ENCODE results near the gene JAK1. TPM values are rescaled to one million over a fixed set of nuclear protein-coding genes. Genes with fewer than 3 reads are reported as not detected.

The JAK1 gene
- total and polyA plus RNA-seq, 10 of the 15 experiments (the other 5 are each of a cell fraction or from before 2014, with no cell fraction given), result 9.6 to 45.5 (median 35.7) TPM

DNA sequence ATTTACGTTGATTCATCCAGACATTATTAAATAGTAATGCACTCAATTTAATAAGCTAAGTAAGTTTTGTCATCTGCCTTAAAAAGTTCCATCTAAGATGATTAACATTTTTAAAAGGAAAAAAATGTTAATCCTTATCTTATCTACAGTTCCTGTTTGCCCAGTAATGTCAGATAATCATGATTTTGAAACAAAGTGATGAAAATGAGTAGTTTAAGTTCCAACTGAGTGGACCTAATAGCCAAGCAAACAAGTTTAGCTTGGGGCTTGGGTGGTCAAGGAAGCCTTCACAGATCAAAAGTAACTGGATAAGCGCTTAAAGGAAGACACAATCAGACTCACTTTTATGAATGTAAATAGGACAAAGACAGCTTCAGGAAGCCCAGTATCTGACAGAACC is 40.5 kb upstream of the JAK1 start (continued):
- TF ChIP-seq CEBPB (IDR thresholded peaks at IDR 0.05; ENCODE audit: borderline replicate concordance in 1 of 2, low read depth in 2 of 2, low read length in 2 of 2) (no peak), YBX1 (IDR thresholded peaks at IDR 0.05) (no peak), MTA2 (IDR thresholded peaks at IDR 0.05; ENCODE audit: low read depth) (no peak), CBX5 (IDR thresholded peaks at IDR 0.05; ENCODE audit: low read depth) (no peak), SRF (IDR thresholded peaks at IDR 0.05; ENCODE audit: low read depth in 2 of 2, low read length in 2 of 2) (no peak)
- TF ChIP-seq, protein P1, sequence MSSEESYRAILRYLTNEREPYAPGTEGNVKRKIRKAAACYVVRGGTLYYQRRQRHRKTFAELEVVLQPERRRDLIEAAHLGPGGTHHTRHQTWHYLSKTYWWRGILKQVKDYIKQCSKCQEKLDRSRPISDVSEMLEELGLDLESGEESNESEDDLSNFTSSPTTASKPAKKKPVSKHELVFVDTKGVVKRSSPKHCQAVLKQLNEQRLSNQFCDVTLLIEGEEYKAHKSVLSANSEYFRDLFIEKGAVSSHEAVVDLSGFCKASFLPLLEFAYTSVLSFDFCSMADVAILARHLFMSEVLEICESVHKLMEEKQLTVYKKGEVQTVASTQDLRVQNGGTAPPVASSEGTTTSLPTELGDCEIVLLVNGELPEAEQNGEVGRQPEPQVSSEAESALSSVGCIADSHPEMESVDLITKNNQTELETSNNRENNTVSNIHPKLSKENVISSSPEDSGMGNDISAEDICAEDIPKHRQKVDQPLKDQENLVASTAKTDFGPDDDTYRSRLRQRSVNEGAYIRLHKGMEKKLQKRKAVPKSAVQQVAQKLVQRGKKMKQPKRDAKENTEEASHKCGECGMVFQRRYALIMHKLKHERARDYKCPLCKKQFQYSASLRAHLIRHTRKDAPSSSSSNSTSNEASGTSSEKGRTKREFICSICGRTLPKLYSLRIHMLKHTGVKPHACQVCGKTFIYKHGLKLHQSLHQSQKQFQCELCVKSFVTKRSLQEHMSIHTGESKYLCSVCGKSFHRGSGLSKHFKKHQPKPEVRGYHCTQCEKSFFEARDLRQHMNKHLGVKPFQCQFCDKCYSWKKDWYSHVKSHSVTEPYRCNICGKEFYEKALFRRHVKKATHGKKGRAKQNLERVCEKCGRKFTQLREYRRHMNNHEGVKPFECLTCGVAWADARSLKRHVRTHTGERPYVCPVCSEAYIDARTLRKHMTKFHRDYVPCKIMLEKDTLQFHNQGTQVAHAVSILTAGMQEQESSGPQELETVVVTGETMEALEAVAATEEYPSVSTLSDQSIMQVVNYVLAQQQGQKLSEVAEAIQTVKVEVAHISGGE (CRISPR knock-in tag; IDR thresholded peaks at IDR 0.05), result no peak

DNA sequence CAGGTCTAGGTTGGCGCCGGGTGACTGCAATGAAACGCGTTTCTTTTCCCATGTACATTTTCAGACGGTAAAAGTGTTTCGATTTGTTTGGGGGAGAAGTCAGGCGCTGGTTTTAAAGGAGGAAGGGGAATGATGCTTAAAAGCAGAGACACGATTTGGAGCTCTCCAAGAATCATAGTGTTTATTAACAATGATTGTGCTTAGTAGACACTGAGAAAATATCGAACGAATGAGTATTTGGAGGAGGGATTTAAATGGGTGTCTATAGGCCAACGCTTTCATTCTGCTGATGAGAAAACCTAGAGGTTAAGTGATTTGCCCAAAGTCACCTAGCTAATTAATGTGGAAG is 36.9 kb upstream of the JAK1 start:
- SMC1A ChIA-PET (ENCODE audit: uncharacterized antibody, unreplicated experiment), result interaction anchor here (1.2 kb wide), 1 partner anchor 42 kb away, joined by 3 read pairs; no protein-coding TSS in a partner anchor
- peaks cover 15% of the 10 kb centered on the region for H3K4me1 ChIP-seq (ENCODE audit: control insufficient read depth, insufficient read depth, low read length)
- H3K4me2 ChIP-seq (ENCODE audit: control insufficient read depth, insufficient read depth), result peak overlapping the region; percentile 97; the same call in 1 of the 2 replicates
- H3K27me3 ChIP-seq (replicated peaks in 1 of 2; ENCODE audit: control insufficient read depth in 2 of 2, insufficient read depth in 2 of 2, low read length in 1 of 2), result peaks cover 4 to 22% of the 10 kb centered on the region in 2 experiments
- no peaks in the 10 kb centered on the region for H3K79me2 ChIP-seq (ENCODE audit: control insufficient read depth, insufficient read depth, low read length)
- H3K4me3 ChIP-seq, result no peak overlapping the region
- intact Hi-C loops (cut with micrococcal nuclease; ENCODE audit: unreplicated experiment), result loop anchor here (5.0 kb wide), 1 partner anchor 736 kb away; no protein-coding TSS in a partner anchor
- ATAC-seq (no peak), DNase-seq (ENCODE audit: low read depth, low spot score) (no peak), FAIRE-seq (no peak)
- in situ Hi-C loops (cut with MboI), result no loop called here
- POLR2A ChIA-PET, result no interaction called here
- no peaks in the 10 kb centered on the region for H4K20me1 ChIP-seq (ENCODE audit: control insufficient read depth, insufficient read depth)
- no TSS peak for BruUV-seq (replicated peaks)
- no peak overlapping the region for H3K9ac ChIP-seq (ENCODE audit: control insufficient read depth, insufficient read depth, low read length)
- 8% methylated on average over 11 of the region's 11 CpGs for WGBS (ENCODE audit: insufficient coverage, insufficient replicate concordance, low lambda C conversion rate, missing lambda C conversion rate)
- CTCF ChIA-PET, result interaction anchor here (0.6 kb wide), 1 partner anchor 93 kb away, joined by 3 read pairs; no protein-coding TSS in a partner anchor
- no peak overlapping the region for H3K27ac ChIP-seq (ENCODE audit: control insufficient read depth, insufficient read depth)
- H2AFZ ChIP-seq (ENCODE audit: control insufficient read depth, low read depth, low read length), result no peak overlapping the region
- peaks cover 2% of the 10 kb centered on the region; the same call in 2 of the 3 replicates for H3K9me3 ChIP-seq (replicated peaks; ENCODE audit: control insufficient read depth, insufficient read depth, low read length)
- RAD21 ChIA-PET (ENCODE audit: unreplicated experiment), result no interaction called here
- H3K36me3 ChIP-seq (ENCODE audit: control insufficient read depth in 2 of 2, insufficient read depth in 2 of 2, low read length in 1 of 2), result no peaks in the 10 kb centered on the region
- TF ChIP-seq BHLHE40 (IDR thresholded peaks at IDR 0.05; ENCODE audit: borderline replicate concordance in 1 of 2, low read depth in 2 of 2, low read length in 1 of 2), result no peak
- TF ChIP-seq SMARCA5 (IDR thresholded peaks at IDR 0.05), result no peak
- TF ChIP-seq, protein P2, sequence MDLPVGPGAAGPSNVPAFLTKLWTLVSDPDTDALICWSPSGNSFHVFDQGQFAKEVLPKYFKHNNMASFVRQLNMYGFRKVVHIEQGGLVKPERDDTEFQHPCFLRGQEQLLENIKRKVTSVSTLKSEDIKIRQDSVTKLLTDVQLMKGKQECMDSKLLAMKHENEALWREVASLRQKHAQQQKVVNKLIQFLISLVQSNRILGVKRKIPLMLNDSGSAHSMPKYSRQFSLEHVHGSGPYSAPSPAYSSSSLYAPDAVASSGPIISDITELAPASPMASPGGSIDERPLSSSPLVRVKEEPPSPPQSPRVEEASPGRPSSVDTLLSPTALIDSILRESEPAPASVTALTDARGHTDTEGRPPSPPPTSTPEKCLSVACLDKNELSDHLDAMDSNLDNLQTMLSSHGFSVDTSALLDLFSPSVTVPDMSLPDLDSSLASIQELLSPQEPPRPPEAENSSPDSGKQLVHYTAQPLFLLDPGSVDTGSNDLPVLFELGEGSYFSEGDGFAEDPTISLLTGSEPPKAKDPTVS (IDR thresholded peaks at IDR 0.05; ENCODE audit: low read depth, low read length), result no peak
- no peak for TF ChIP-seq ZZZ3 (IDR thresholded peaks at IDR 0.05; ENCODE audit: control insufficient read depth, insufficient read length, low read depth)
- no peak for TF ChIP-seq RAD51 (IDR thresholded peaks at IDR 0.05)
- TF ChIP-seq FOS (IDR thresholded peaks at IDR 0.05; ENCODE audit: borderline replicate concordance, extremely low read depth, insufficient read length), result no peak
- TF ChIP-seq, protein P3, sequence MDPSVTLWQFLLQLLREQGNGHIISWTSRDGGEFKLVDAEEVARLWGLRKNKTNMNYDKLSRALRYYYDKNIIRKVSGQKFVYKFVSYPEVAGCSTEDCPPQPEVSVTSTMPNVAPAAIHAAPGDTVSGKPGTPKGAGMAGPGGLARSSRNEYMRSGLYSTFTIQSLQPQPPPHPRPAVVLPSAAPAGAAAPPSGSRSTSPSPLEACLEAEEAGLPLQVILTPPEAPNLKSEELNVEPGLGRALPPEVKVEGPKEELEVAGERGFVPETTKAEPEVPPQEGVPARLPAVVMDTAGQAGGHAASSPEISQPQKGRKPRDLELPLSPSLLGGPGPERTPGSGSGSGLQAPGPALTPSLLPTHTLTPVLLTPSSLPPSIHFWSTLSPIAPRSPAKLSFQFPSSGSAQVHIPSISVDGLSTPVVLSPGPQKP (IDR thresholded peaks at IDR 0.05; ENCODE audit: low read depth, low read length), result no peak
- no peak for TF ChIP-seq EZH2 (IDR thresholded peaks at IDR 0.05; ENCODE audit: borderline replicate concordance, control insufficient read depth, low read depth, low read length)
- TF ChIP-seq RAD21 (IDR thresholded peaks at IDR 0.05; ENCODE audit: insufficient read depth, low read depth, low read length), result no peak
